A549 (cell line): ENCODE data around the gene NUB1. TPM values are rescaled to one million over a fixed set of nuclear protein-coding genes. Genes with fewer than 3 reads are reported as not detected.
A peak's percentile ranks its signal among the peaks of the same experiment; 100 is the strongest.

Experiments
- ATAC-seq, 2 experiments: fragments of 200-7000 bp in 1 of 2; fragments of >200 bp in 1 of 2; cut with Nextera tagmentation in 1 of 2; cut with Tn5 transposase in 1 of 2; 3 replicates each; pipeline versions ENCODE4 v1.8.0 to v1.9.1; 2018 to 2020; ENCODE audit warnings: mild to moderate bottlenecking in 1 of 2, moderate library complexity in 1 of 2
- CTCF ChIA-PET: fragments of 300-600 bp; sonication (Branson Sonifier 250); formaldehyde crosslinking; extraction: SDS; loops from one replicate; lab custom pipeline; 2021; ENCODE audit warnings: antibody characterized with exemption, inconsistent platforms; lab: Yijun Ruan, JAX
- POLR2A ChIA-PET: fragments of 350-600 bp; formaldehyde crosslinking; extraction: SDS; loops from one replicate; lab custom pipeline; 2021; ENCODE audit warnings: antibody characterized with exemption, inconsistent platforms; lab: Yijun Ruan, JAX
- DNase-seq, 2 experiments: peaks; one replicate each; pipeline versions ENCODE4 v3.0.0 to v3.0.0-alpha.2; 2011 to 2016; ENCODE audit warnings: low read depth in 1 of 2, low spot score in 1 of 2
- FAIRE-seq: peaks from 2 replicates; lab custom pipeline; 2011; peaks lifted over from hg19 to GRCh38; lab: Jason Lieb, UNC
- H3K27ac ChIP-seq, 2 experiments: fragments of >200 bp; sonication (Bioruptor Twin); formaldehyde crosslinking; 3 replicates each; pipeline ENCODE4 v1.5.1; 2016 to 2017
- H3K4me1 ChIP-seq: fragments of >200 bp; sonication (Bioruptor Twin); formaldehyde crosslinking; 3 replicates; pipeline ENCODE4 v1.6.1; 2016
- H3K4me2 ChIP-seq: fragments of >200 bp; sonication (Bioruptor Twin); formaldehyde crosslinking; 3 replicates; pipeline ENCODE4 v1.6.1; 2016
- H3K4me3 ChIP-seq: fragments of >200 bp; sonication (Bioruptor Twin); formaldehyde crosslinking; 3 replicates; pipeline ENCODE4 v1.5.1; 2016
- H3K9me3 ChIP-seq: fragments of >200 bp; sonication (Bioruptor Twin); formaldehyde crosslinking; 3 replicates; pipeline ENCODE4 v1.6.1; 2016
- ATOH8 ChIP-seq: fragments of 250-450 bp; sonication (Bioruptor Pico); IDR thresholded peaks from 2 replicates; pipeline ENCODE4 v1.5.0; 2020; ENCODE audit warnings: low read depth, mild to moderate bottlenecking, moderate library complexity
- BCL3 ChIP-seq: fragments of >200 bp; sonication (Bioruptor Twin); formaldehyde crosslinking; IDR thresholded peaks from 3 replicates; pipeline ENCODE4 v1.6.1; 2016
- CEBPB ChIP-seq, 2 experiments: fragments of >200 bp in 1 of 2; sonication (Bioruptor Twin) in 1 of 2; formaldehyde crosslinking in 1 of 2; IDR thresholded peaks; 2 replicates each; pipeline ENCODE4 v1.6.1; 2012 to 2016
- CHD2 ChIP-seq: fragments of 150-350 bp; IDR thresholded peaks from 2 replicates; pipeline ENCODE4 v1.6.1; 2014; ENCODE audit warnings: low read length; ENCODE audit not compliant: partially characterized antibody
- CHD4 ChIP-seq: fragments of 200-600 bp; sonication (generic); IDR thresholded peaks from 2 replicates; pipeline ENCODE4 v1.6.1; 2016; ENCODE audit warnings: antibody characterized with exemption, mild to moderate bottlenecking, borderline replicate concordance
- CTCF ChIP-seq: fragments of >200 bp; sonication (Bioruptor Twin); formaldehyde crosslinking; IDR thresholded peaks from 3 replicates; pipeline ENCODE4 v1.5.1; 2016
- ELK1 ChIP-seq: fragments of 150-350 bp; IDR thresholded peaks from 2 replicates; pipeline ENCODE4 v1.6.1; 2014; ENCODE audit warnings: low read depth, mild to moderate bottlenecking, low read length
- EP300 ChIP-seq, 2 experiments: fragments of >200 bp; sonication (Bioruptor Twin); formaldehyde crosslinking; IDR thresholded peaks; 2 replicates in 1 of 2; 3 replicates in 1 of 2; pipeline ENCODE4 v1.6.1; 2016 to 2017
- FOSB ChIP-seq: fragments of 250-450 bp; sonication (Bioruptor Pico); IDR thresholded peaks from 2 replicates; pipeline ENCODE4 v1.5.0; 2020; ENCODE audit warnings: mild to moderate bottlenecking, moderate library complexity
- FOSL2 ChIP-seq, 2 experiments: fragments of 450-650 bp in 1 of 2; fragments of >200 bp in 1 of 2; sonication (Bioruptor Twin) in 1 of 2; formaldehyde crosslinking; IDR thresholded peaks; 2 replicates each; pipeline versions ENCODE4 v1.5.0 to v1.6.1; 2016 to 2020; ENCODE audit warnings: mild to moderate bottlenecking in 1 of 2, moderate library complexity in 1 of 2
- HES2 ChIP-seq: fragments of >200 bp; sonication (Bioruptor Twin); formaldehyde crosslinking; IDR thresholded peaks from 2 replicates; pipeline ENCODE4 v1.6.1; 2016
- HEYL ChIP-seq: fragments of 250-450 bp; sonication (Bioruptor Pico); IDR thresholded peaks from 2 replicates; pipeline ENCODE4 v1.8.0; 2021; ENCODE audit warnings: mild to moderate bottlenecking, moderate library complexity
- JUNB ChIP-seq: fragments of >200 bp; sonication (Bioruptor Twin); formaldehyde crosslinking; IDR thresholded peaks from 2 replicates; pipeline ENCODE4 v1.6.1; 2016
- KDM1A ChIP-seq: fragments of 200-600 bp; sonication (generic); IDR thresholded peaks from 2 replicates; pipeline ENCODE4 v1.6.1; 2016; ENCODE audit warnings: low read depth, mild to moderate bottlenecking
- KDM5A ChIP-seq: fragments of 200-600 bp; sonication (generic); IDR thresholded peaks from 2 replicates; pipeline ENCODE4 v1.6.1; 2016; ENCODE audit warnings: antibody characterized with exemption, mild to moderate bottlenecking
- MAFK ChIP-seq: fragments of 450-650 bp; IDR thresholded peaks from 2 replicates; pipeline ENCODE4 v1.6.1; 2014; ENCODE audit not compliant: partially characterized antibody
- MAZ ChIP-seq: fragments of 150-350 bp; IDR thresholded peaks from 2 replicates; pipeline ENCODE4 v1.6.1; 2014; ENCODE audit warnings: antibody characterized with exemption, low read depth, low read length, borderline replicate concordance
- NPAS2 ChIP-seq: fragments of 250-450 bp; sonication (Bioruptor Pico); IDR thresholded peaks from 2 replicates; pipeline ENCODE4 v1.8.0; 2022; ENCODE audit warnings: mild to moderate bottlenecking, moderate library complexity, borderline replicate concordance
- PHF8 ChIP-seq: fragments of 200-600 bp; sonication (generic); IDR thresholded peaks from 2 replicates; pipeline ENCODE4 v1.6.1; 2016; ENCODE audit warnings: low read depth, mild to moderate bottlenecking, antibody characterized with exemption, moderate library complexity, borderline replicate concordance
- RARB ChIP-seq: fragments of 250-450 bp; sonication (Bioruptor Pico); IDR thresholded peaks from 2 replicates; pipeline ENCODE4 v1.8.0; 2021; ENCODE audit warnings: mild to moderate bottlenecking, moderate library complexity
- RCOR1 ChIP-seq: fragments of 150-350 bp; IDR thresholded peaks from 2 replicates; pipeline ENCODE4 v1.6.1; 2014; ENCODE audit warnings: antibody characterized with exemption, low read length, low read depth
- SMC3 ChIP-seq: fragments of >200 bp; sonication (Bioruptor Twin); formaldehyde crosslinking; IDR thresholded peaks from 3 replicates; pipeline ENCODE4 v1.6.1; 2018; ENCODE audit warnings: inconsistent platforms
- TFCP2L1 ChIP-seq: fragments of 250-450 bp; sonication (Bioruptor Pico); IDR thresholded peaks from 2 replicates; pipeline ENCODE4 v1.5.0; 2021; ENCODE audit warnings: mild to moderate bottlenecking
- TP53 ChIP-seq: fragments of 250-450 bp; sonication (Bioruptor Pico); IDR thresholded peaks from 2 replicates; pipeline ENCODE4 v1.5.0; 2021; ENCODE audit warnings: mild to moderate bottlenecking, moderate library complexity
- USF2 ChIP-seq: fragments of 450-650 bp; IDR thresholded peaks from 2 replicates; pipeline ENCODE4 v1.6.1; 2014; ENCODE audit warnings: antibody characterized with exemption
- ZC3H11A ChIP-seq: fragments of 450-650 bp; IDR thresholded peaks from 2 replicates; pipeline ENCODE4 v1.6.1; 2014; ENCODE audit warnings: antibody characterized with exemption, mild to moderate bottlenecking
- ZNF302 ChIP-seq: fragments of 250-450 bp; sonication (Bioruptor Pico); IDR thresholded peaks from 2 replicates; pipeline ENCODE4 v1.9.0; 2021; ENCODE audit warnings: inconsistent platforms, mild to moderate bottlenecking, moderate library complexity
- WGBS: methylation state at CpG from one replicate; pipeline ENCODE4 v1.1.6; 2017; ENCODE audit errors: missing lambda C conversion rate; 5-methylcytosine and 5-hydroxymethylcytosine counted together
- polyA plus RNA-seq, 4 experiments: library from polyadenylated mRNA; depleted of rRNA in 3 of 4; stranded (reverse); fragments of >200 nt; fragmentation: RNase III in 1 of 4; extraction: RNeasy Plus Mini Kit Qiagen cat#74134 plus additional on column Dnase treatment in 1 of 4; gene quantifications; 2 replicates in 3 of 4; 3 replicates in 1 of 4; pipeline ENCODE4 v1.2.3, GENCODE V29; 2011 to 2017

Gene NUB1
- polyA plus RNA-seq, 2 of the 4 experiments (the other 2 are of a cell fraction): 45.0 to 105 TPM

GRCh38 chr7:151312831-151313809 lies 28.5 kb upstream of the NUB1 start:
- WGBS: 50% methylated on average over 8 of the region's 8 CpGs
- Histone ChIP-seq H3K4me1 (0 out of 3 replicates have a peak, but pooled peaks cover 3% of the 10 kb centered on the region), H3K9me3 (peaks cover 4% of the 10 kb centered on the region; the same call in 2 of the 3 replicates), H3K27ac (no peak overlapping the region), H3K4me2 (no peak overlapping the region), H3K4me3 (no peak overlapping the region)
- POLR2A ChIA-PET: no interaction called here
- DNase-seq: no peak
- FAIRE-seq: no peak
- no peak for ATAC-seq
- no peak for TF ChIP-seq TFCP2L1 (CRISPR knock-in tag)
- TF ChIP-seq CTCF: no peak
- no peak for TF ChIP-seq KDM5A
- TF ChIP-seq FOSL2 (IDR thresholded peaks at IDR 0.05): no peak
- no peak for TF ChIP-seq FOSL2 (CRISPR knock-in tag; IDR thresholded peaks at IDR 0.05)
- no peak for TF ChIP-seq PHF8
- TF ChIP-seq KDM1A: no peak
- TF ChIP-seq ZC3H11A: no peak
- no peak for TF ChIP-seq CHD4
- TF ChIP-seq MAFK: no peak
- TF ChIP-seq ZNF302 (CRISPR knock-in tag): no peak
- no peak for TF ChIP-seq SMC3
- no peak for TF ChIP-seq CHD2
- no peak for TF ChIP-seq RCOR1
- TF ChIP-seq CEBPB (IDR thresholded peaks at IDR 0.05): no peak
- TF ChIP-seq HEYL (CRISPR knock-in tag): no peak
- no peak for TF ChIP-seq RARB (CRISPR knock-in tag)
- no peak for TF ChIP-seq NPAS2 (CRISPR knock-in tag)
- TF ChIP-seq HES2: no peak
- TF ChIP-seq FOSB (CRISPR knock-in tag): no peak
- CTCF ChIA-PET: interaction anchor here (1.8 to 9.5 kb wide), 5 partner anchors 38 to 240 kb away, joined by 4 to 234 read pairs (median 27); no protein-coding TSS in a partner anchor

GRCh38 chr7:151313857-151314256 lies 27.8 kb upstream of the NUB1 start:
- DNase-seq (no peak), ATAC-seq (peak; percentile 56 to 61; a peak in 3 of 6 replicates), FAIRE-seq (no peak)
- H3K4me2 ChIP-seq: no peak overlapping the region
- H3K27ac ChIP-seq: 0 out of 6 replicates have a peak overlapping the region, but pooled peaks of 1 of the 2 experiments have one; percentile 7
- WGBS: 47% methylated on average over 10 of the region's 10 CpGs
- peaks cover 6% of the 10 kb centered on the region; the same call in 2 of the 3 replicates for H3K9me3 ChIP-seq
- ChIA-PET CTCF (interaction anchor here (1.3 to 9.5 kb wide), 11 partner anchors 6 to 450 kb away, joined by 3 to 234 read pairs (median 21); no protein-coding TSS in a partner anchor), POLR2A (no interaction called here)
- H3K4me1 ChIP-seq: 0 out of 3 replicates have a peak, but pooled peaks cover 3% of the 10 kb centered on the region
- no peak overlapping the region for H3K4me3 ChIP-seq
- TF ChIP-seq KDM5A (no peak), BCL3 (no peak), EP300 (IDR thresholded peaks at IDR 0.05) (no peak), ATOH8 (CRISPR knock-in tag) (no peak), TP53 (CRISPR knock-in tag) (no peak), MAZ (no peak), JUNB (no peak), CHD4 (no peak), CHD2 (no peak), USF2 (no peak), RARB (CRISPR knock-in tag) (no peak), ELK1 (no peak)
